ENCODE results near the gene GATA5.

GATA5 gene

GRCh38 chr20:62485701-62486089 lies 9.9 kb upstream of the GATA5 start:
- DNase-seq: no peak

- no peak for DNase-seq
Observed at GRCh38 chr20:62485062-62485700, 9.4 kb upstream of the GATA5 start.

GRCh38 chr20:62484478-62484877 lies 8.7 kb upstream of the GATA5 start:
- no peak for DNase-seq

GRCh38 chr20:62483613-62484458 lies 8.0 kb upstream of the GATA5 start:
- no peak for DNase-seq

GRCh38 chr20:62482974-62483373 lies 7.2 kb upstream of the GATA5 start:
- DNase-seq: no peak

GRCh38 chr20:62482146-62482809 lies 6.5 kb upstream of the GATA5 start:
- no peak for DNase-seq

- DNase-seq: no peak
Observed at GRCh38 chr20:62481425-62482145, 5.8 kb upstream of the GATA5 start.

- no peak for DNase-seq
Observed at GRCh38 chr20:62480318-62480717, 4.5 kb upstream of the GATA5 start.

- DNase-seq: no peak
Observed at GRCh38 chr20:62479656-62480055, 3.9 kb upstream of the GATA5 start.

- no peak for DNase-seq
Observed at GRCh38 chr20:62479156-62479555, 3.4 kb upstream of the GATA5 start.

- no peak for DNase-seq
Observed at GRCh38 chr20:62477669-62478455, 2.1 kb upstream of the GATA5 start.

GRCh38 chr20:62476056-62476838 lies 452 bp upstream of the GATA5 start:
- DNase-seq: no peak

GRCh38 chr20:62475027-62475771 lies 596 bp downstream of the GATA5 start:
- no peak for DNase-seq

GRCh38 chr20:62474604-62475026 lies 1.2 kb downstream of the GATA5 start:
- DNase-seq: no peak

- DNase-seq: no peak
Observed at GRCh38 chr20:62473717-62474603, 1.8 kb downstream of the GATA5 start.

GRCh38 chr20:62472941-62473585 lies 2.7 kb downstream of the GATA5 start:
- no peak for DNase-seq

GRCh38 chr20:62472138-62472940 lies 3.5 kb downstream of the GATA5 start:
- no peak for DNase-seq

GRCh38 chr20:62470459-62470858 lies 5.3 kb downstream of the GATA5 start:
- no peak for DNase-seq
